RWPE1 (cell line): Measurements from ENCODE around the gene CLDN10.

ENCODE experiments used
- CTCF ChIA-PET: fragments of 350-600 bp; sonication (Branson Sonifier 250); formaldehyde crosslinking; extraction: SDS; loops from one replicate; lab custom pipeline; 2021; lab: Yijun Ruan, JAX
- POLR2A ChIA-PET: fragments of 400-600 bp; formaldehyde crosslinking; extraction: SDS; loops from one replicate; lab custom pipeline; 2020; ENCODE audit warnings: antibody characterized with exemption; ENCODE audit not compliant: low non-redundant PET; lab: Yijun Ruan, JAX
- DNase-seq: peaks from one replicate; pipeline ENCODE4 v3.0.0; 2012; ENCODE audit warnings: low spot score
- H3K27ac ChIP-seq: fragments of 450-650 bp; 2 replicates; pipeline ENCODE4 v1.5.1; 2017
- CTCF ChIP-seq: fragments of 450-650 bp; conservative IDR thresholded peaks from 2 replicates; pipeline ENCODE4 v1.5.1; 2017; ENCODE audit warnings: low read depth, mild to moderate bottlenecking

Gene CLDN10

GRCh38 chr13:95614641-95615245 is 62.2 kb downstream of the CLDN10 start:
- TF ChIP-seq CTCF, result no peak
- CTCF ChIA-PET, result interaction anchor here (0.5 to 0.6 kb wide), 2 partner anchors 12 to 84 kb away, joined by 3 read pairs; no protein-coding TSS in a partner anchor
- POLR2A ChIA-PET, result interaction anchor here (0.6 kb wide), 1 partner anchor 68 kb away, joined by 5 read pairs; no protein-coding TSS in a partner anchor
- H3K27ac ChIP-seq, result no peak overlapping the region
- no peak for DNase-seq

- POLR2A ChIA-PET, result no interaction called here
- TF ChIP-seq CTCF, result no peak
- H3K27ac ChIP-seq, result no peak overlapping the region
- CTCF ChIA-PET, result interaction anchor here (0.5 to 0.9 kb wide), 2 partner anchors 12 to 218 kb away, joined by 3 to 4 read pairs; no protein-coding TSS in a partner anchor
- DNase-seq, result no peak
These were observed 63.0 kb downstream of the CLDN10 start for GRCh38 chr13:95615539-95615938.

GRCh38 chr13:95620030-95620824 is 67.7 kb downstream of the CLDN10 start:
- no peak for TF ChIP-seq CTCF
- H3K27ac ChIP-seq, result no peak overlapping the region
- ChIA-PET POLR2A (no interaction called here), CTCF (no interaction called here)
- no peak for DNase-seq

GRCh38 chr13:95620825-95621498 is 68.4 kb downstream of the CLDN10 start:
- no peak for DNase-seq
- TF ChIP-seq CTCF, result no peak
- ChIA-PET CTCF (no interaction called here), POLR2A (no interaction called here)
- H3K27ac ChIP-seq, result no peak overlapping the region

- DNase-seq, result no peak
- no peak overlapping the region for H3K27ac ChIP-seq
- ChIA-PET CTCF (interaction anchor here (0.7 to 2.1 kb wide), 3 partner anchors 211 to 1103 kb away, joined by 4 to 14 read pairs (median 4); no protein-coding TSS in a partner anchor), POLR2A (no interaction called here)
- TF ChIP-seq CTCF, result no peak
These were observed 70.6 kb downstream of the CLDN10 start for GRCh38 chr13:95623141-95623540.

- DNase-seq, result peak; percentile 42
These were observed 71.5 kb downstream of the CLDN10 start for GRCh38 chr13:95624020-95624419.

More at GRCh38 chr13:95624020-95624419, 71.5 kb downstream of the CLDN10 start:
- POLR2A ChIA-PET, result no interaction called here
- CTCF ChIA-PET, result interaction anchor here (0.7 to 2.1 kb wide), 6 partner anchors 34 to 210 kb away, joined by 3 to 14 read pairs (median 4); no protein-coding TSS in a partner anchor
- no peak overlapping the region for H3K27ac ChIP-seq
- TF ChIP-seq CTCF, result peak; percentile 74
